ENCODE data around the gene CST7.

DNA sequence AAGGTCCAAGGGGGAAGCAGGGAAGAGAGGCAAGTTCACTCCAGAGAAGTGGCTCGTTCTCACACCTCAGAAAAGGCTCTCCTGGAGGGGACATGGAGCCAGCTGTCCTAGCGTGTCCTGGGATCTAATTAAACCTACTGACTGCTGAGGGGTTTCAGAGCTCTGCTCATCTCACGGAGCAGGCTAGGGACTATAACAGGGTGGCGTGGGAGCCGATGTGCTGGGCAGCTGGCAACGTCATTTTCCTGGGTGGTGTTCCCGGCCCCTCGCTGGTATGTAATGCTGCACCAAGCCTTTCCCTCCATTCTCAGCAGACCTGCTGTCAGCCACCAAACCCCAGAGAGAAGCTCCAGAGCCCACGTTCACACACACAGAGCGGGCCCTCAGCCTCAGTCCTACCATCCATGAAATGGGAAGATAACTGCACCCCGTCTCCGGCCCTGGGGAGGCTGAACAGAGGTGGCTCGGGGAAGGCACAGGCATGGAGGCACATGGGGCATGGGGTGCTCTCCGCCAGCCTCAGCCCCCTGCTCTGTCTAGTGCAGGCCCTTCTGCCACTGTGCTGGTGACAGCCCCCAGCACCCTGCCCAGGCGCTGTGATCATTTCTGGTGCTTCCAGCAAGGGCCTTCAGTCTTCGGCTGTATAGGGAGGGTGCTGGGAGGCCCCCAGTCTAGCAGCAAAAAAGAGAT lies 1.9 kb downstream of the CST7 start:
- TF ChIP-seq, protein P1, sequence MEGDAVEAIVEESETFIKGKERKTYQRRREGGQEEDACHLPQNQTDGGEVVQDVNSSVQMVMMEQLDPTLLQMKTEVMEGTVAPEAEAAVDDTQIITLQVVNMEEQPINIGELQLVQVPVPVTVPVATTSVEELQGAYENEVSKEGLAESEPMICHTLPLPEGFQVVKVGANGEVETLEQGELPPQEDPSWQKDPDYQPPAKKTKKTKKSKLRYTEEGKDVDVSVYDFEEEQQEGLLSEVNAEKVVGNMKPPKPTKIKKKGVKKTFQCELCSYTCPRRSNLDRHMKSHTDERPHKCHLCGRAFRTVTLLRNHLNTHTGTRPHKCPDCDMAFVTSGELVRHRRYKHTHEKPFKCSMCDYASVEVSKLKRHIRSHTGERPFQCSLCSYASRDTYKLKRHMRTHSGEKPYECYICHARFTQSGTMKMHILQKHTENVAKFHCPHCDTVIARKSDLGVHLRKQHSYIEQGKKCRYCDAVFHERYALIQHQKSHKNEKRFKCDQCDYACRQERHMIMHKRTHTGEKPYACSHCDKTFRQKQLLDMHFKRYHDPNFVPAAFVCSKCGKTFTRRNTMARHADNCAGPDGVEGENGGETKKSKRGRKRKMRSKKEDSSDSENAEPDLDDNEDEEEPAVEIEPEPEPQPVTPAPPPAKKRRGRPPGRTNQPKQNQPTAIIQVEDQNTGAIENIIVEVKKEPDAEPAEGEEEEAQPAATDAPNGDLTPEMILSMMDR (IDR thresholded peaks at IDR 0.05; ENCODE audit: low read depth, low read length, poor library complexity, severe bottlenecking) = no peak
- TF ChIP-seq EZH2phosphoT487 (IDR thresholded peaks at IDR 0.05; ENCODE audit: borderline replicate concordance, low read length) = no peak
